ENCODE data around the gene CDH16.
A peak's percentile ranks its signal among the peaks of the same experiment; 100 is the strongest.

The CDH16 gene

DNA sequence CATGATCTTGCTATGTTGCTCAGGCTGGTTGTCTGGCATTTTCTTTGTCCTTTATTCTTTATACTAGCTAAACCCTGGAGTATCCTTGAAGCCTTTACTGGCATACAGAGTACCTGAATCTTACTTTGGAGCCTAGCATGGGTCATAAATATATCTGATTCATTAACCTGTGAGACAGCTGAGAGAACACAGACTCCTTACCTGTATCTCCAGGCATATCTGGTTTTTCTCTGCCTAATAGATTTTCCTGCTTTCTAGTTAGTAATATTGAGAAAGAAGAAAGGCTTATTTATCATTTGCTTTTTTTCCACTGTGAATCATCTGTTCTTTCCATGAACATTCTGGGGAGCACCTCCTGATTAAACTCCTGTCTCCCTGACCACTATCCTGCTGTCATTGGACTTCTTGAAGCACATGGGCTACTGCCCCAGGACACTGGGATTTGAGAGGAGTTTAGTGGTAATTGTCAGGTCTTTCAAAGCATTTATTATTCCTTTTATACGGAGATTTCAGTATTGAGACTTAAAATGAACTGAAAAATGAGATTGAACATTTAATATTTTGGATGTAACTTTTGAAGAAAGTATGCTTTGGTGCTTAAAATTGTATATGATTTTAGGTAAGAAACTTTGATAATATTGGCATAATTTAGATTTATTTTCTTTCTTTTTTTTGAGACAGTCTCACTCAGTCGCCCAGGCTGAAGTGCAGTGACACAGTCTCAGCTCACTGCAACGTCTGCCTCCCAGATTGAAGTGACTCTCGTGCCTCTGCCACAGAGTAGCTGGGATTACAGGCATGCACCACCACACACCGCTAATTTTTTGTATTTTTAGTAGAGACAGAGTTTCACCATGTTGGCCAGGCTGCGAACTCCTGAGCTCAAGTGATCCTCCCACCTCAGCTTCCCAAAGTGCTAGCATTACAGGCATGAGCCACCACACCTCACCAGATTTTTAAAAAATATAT lies 29.8 kb downstream of the CDH16 start:
- Histone ChIP-seq H3K9ac (ENCODE audit: low read depth, low read length) (no peak overlapping the region), H3K36me3 (ENCODE audit: insufficient read depth, low read length) (peaks cover 31% of the 10 kb centered on the region), H3K4me2 (ENCODE audit: low read length) (no peak overlapping the region), H3K4me1 (ENCODE audit: control insufficient read depth, insufficient read depth, low read length) (peaks cover 9% of the 10 kb centered on the region), H3K9me3 (replicated peaks; ENCODE audit: low read length) (no peaks in the 10 kb centered on the region), H3K27me3 (ENCODE audit: control insufficient read depth, insufficient read depth, low read length) (no peaks in the 10 kb centered on the region), H3K4me3 (ENCODE audit: low read length) (no peak overlapping the region)

DNA sequence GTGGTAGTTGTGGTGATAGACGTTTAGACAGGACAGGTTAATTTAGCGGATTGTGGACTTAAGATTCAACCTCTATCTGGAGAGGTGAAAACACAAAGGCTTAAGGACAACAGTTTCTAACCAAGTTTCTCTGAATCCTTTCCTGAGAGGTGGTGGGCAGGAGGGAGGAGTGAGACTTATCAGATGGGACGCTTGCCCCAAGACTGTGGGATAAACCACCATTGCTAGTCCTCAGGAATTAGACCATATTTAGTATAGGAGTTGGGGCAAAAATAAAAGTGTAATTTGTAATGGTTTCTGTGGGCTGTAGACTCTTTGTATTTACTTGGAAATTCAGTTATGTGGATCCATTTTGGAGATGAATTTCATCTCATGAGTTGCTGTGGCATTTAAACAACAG lies 31.8 kb downstream of the CDH16 start:
- peaks cover 31% of the 10 kb centered on the region for H3K36me3 ChIP-seq (ENCODE audit: insufficient read depth, low read length)
- peaks cover 11% of the 10 kb centered on the region for H3K4me1 ChIP-seq (ENCODE audit: control insufficient read depth, insufficient read depth, low read length)
- H3K4me2 ChIP-seq (ENCODE audit: low read length) = peak overlapping the region; percentile 18
- no peaks in the 10 kb centered on the region for H3K27me3 ChIP-seq (ENCODE audit: control insufficient read depth, insufficient read depth, low read length)
- no peak overlapping the region for H3K4me3 ChIP-seq (ENCODE audit: low read length)
- H3K9ac ChIP-seq (ENCODE audit: low read depth, low read length) = no peak overlapping the region
- no peaks in the 10 kb centered on the region for H3K9me3 ChIP-seq (replicated peaks; ENCODE audit: low read length)

DNA sequence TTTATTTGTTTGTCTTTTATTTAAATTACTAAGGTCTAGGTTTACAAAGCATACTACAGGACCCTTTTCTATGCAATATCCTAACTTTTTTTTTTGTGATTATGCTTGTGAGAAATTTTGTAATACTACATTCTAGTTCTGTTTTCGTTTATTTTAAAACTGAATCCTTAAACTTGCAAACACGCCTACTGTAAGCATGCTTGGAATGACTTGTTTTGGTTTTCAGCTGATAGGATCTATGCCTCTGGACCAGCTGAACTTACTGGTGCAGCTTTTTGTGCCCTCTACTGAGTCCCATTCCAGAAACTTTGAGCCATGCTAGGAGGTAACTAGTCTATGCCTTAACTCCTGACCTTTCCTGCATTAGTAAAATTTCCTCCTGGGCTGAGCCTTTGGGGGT lies 32.4 kb downstream of the CDH16 start:
- no peaks in the 10 kb centered on the region for H3K9me3 ChIP-seq (replicated peaks; ENCODE audit: low read length)
- H3K4me1 ChIP-seq (ENCODE audit: control insufficient read depth, insufficient read depth, low read length) = peaks cover 11% of the 10 kb centered on the region
- no peak overlapping the region for H3K9ac ChIP-seq (ENCODE audit: low read depth, low read length)
- H3K27me3 ChIP-seq (ENCODE audit: control insufficient read depth, insufficient read depth, low read length) = no peaks in the 10 kb centered on the region
- H3K36me3 ChIP-seq (ENCODE audit: insufficient read depth, low read length) = peaks cover 31% of the 10 kb centered on the region
- peak overlapping the region; percentile 18 for H3K4me2 ChIP-seq (ENCODE audit: low read length)
- H3K4me3 ChIP-seq (ENCODE audit: low read length) = no peak overlapping the region

DNA sequence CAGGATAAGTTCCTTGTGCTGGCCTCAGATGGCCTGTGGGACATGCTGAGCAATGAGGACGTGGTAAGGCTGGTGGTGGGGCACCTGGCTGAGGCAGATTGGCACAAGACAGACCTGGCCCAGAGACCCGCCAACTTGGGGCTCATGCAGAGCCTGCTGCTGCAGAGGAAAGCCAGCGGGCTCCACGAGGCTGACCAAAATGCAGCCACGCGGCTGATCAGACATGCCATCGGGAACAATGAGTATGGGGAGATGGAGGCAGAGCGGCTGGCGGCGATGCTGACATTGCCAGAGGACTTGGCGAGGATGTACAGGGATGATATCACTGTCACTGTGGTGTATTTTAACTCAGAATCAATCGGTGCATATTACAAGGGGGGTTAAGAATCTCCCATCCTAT lies 33.2 kb downstream of the CDH16 start:
- no peak overlapping the region for H3K4me3 ChIP-seq (ENCODE audit: low read length)

GRCh38 chr16:66882702-66883101 lies 36.0 kb downstream of the CDH16 start:
- no peaks in the 10 kb centered on the region for H3K27me3 ChIP-seq (ENCODE audit: control insufficient read depth, insufficient read depth, low read length)
- peaks cover 24% of the 10 kb centered on the region for H3K4me1 ChIP-seq (ENCODE audit: control insufficient read depth, insufficient read depth, low read length)
- H3K9ac ChIP-seq (ENCODE audit: low read depth, low read length) = no peak overlapping the region
- no peaks in the 10 kb centered on the region for H3K9me3 ChIP-seq (replicated peaks; ENCODE audit: low read length)
- no peak overlapping the region for H3K4me3 ChIP-seq (ENCODE audit: low read length)
- peaks cover 28% of the 10 kb centered on the region for H3K36me3 ChIP-seq (ENCODE audit: insufficient read depth, low read length)
- H3K4me2 ChIP-seq (ENCODE audit: low read length) = no peak overlapping the region

More for the DNA sequence above, 33.2 kb downstream of the CDH16 start:
- H3K9me3 ChIP-seq (replicated peaks; ENCODE audit: low read length) = no peaks in the 10 kb centered on the region
- peaks cover 28% of the 10 kb centered on the region for H3K36me3 ChIP-seq (ENCODE audit: insufficient read depth, low read length)
- H3K4me2 ChIP-seq (ENCODE audit: low read length) = no peak overlapping the region
- H3K27me3 ChIP-seq (ENCODE audit: control insufficient read depth, insufficient read depth, low read length) = no peaks in the 10 kb centered on the region
- no peak overlapping the region for H3K9ac ChIP-seq (ENCODE audit: low read depth, low read length)
- H3K4me1 ChIP-seq (ENCODE audit: control insufficient read depth, insufficient read depth, low read length) = peaks cover 11% of the 10 kb centered on the region

DNA sequence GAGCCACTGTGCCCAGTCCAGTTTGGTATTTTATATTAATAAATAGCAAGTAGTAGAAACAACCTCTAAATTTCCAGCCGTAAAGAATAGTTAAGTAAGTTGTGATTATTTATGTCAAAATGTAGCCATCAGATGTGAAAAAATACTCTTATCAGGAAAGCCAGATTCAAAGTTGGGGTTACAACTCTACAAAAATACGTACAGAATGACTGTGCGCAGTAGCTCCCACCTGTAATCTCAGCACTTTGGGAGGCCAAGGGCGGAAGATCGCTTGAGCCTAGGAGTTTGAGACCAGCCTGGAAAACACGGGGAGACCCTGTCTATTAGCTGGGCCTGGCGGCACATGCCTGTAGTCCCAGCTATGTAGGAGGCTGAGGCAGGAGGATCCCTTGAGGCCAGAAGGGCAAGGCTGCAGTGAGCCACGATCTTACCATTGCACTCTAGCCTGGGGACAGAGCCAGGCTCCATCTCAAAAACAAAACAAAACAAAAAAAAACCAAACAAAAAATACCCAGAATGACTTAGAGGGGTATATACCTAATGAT lies 36.6 kb downstream of the CDH16 start:
- Histone ChIP-seq H3K27me3 (ENCODE audit: control insufficient read depth, insufficient read depth, low read length) (no peaks in the 10 kb centered on the region), H3K9me3 (replicated peaks; ENCODE audit: low read length) (no peaks in the 10 kb centered on the region), H3K9ac (ENCODE audit: low read depth, low read length) (no peak overlapping the region), H3K4me1 (ENCODE audit: control insufficient read depth, insufficient read depth, low read length) (peaks cover 24% of the 10 kb centered on the region), H3K36me3 (ENCODE audit: insufficient read depth, low read length) (peaks cover 27% of the 10 kb centered on the region), H3K4me3 (ENCODE audit: low read length) (no peak overlapping the region), H3K4me2 (ENCODE audit: low read length) (peak overlapping the region; percentile 99)

DNA sequence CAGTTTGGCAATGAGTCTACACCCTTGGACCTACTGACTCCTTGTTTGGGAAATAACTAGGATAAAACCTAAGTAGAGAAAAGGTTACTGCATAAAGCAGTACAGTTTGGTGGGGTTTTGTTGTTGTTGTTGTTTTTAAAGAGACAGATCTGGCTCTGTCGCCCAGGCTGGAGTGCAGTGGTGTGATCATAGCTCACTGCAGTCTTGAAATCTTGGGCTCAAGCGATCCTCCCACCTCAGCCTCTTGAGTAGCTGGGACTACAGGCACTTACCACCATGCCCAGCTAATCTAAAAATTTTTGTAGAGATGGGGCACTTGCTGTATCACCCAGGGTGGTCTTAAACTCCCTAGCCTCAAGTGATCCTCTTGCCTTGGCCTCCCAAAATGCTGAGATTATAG lies 37.1 kb downstream of the CDH16 start:
- Histone ChIP-seq H3K27me3 (ENCODE audit: control insufficient read depth, insufficient read depth, low read length) (no peaks in the 10 kb centered on the region), H3K4me2 (ENCODE audit: low read length) (peak overlapping the region; percentile 99), H3K4me3 (ENCODE audit: low read length) (peak overlapping the region; percentile 93), H3K36me3 (ENCODE audit: insufficient read depth, low read length) (peaks cover 23% of the 10 kb centered on the region), H3K4me1 (ENCODE audit: control insufficient read depth, insufficient read depth, low read length) (peaks cover 20% of the 10 kb centered on the region), H3K9me3 (replicated peaks; ENCODE audit: low read length) (no peaks in the 10 kb centered on the region), H3K9ac (ENCODE audit: low read depth, low read length) (peak overlapping the region; percentile 82)

DNA sequence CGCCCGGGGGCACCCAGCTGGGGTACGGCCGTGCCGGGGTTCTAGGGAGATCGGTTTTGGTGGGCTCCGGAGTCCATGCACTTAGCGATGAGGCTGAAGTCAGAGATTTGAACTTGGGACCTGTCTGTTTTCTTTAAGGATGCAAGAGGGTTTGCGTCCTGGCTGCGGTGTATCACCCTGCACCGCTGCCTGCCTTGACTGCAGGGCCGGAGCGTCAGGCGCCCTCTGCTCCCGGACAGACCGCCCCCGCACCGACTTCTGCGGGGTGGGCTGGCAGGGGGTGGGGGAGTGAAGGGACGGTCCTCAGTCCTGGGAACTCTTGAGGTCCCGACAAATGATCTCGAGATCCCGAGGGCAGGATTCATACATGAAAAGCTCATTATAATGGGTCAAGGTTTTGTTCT lies 37.7 kb downstream of the CDH16 start:
- H3K9me3 ChIP-seq (replicated peaks; ENCODE audit: low read length) = no peaks in the 10 kb centered on the region
- H3K9ac ChIP-seq (ENCODE audit: low read depth, low read length) = peak overlapping the region; percentile 82

GRCh38 chr16:66880288-66881013 lies 38.2 kb downstream of the CDH16 start, which contains the start of gene PDP2:
Gene PDP2 (plus strand): TSS chr16:66880515. CDS start chr16:66884285, 3,770 bp downstream.
- peak within 1 kb of the TSS; percentile 82 for H3K9ac ChIP-seq (ENCODE audit: low read depth, low read length)
- H3K4me3 ChIP-seq (ENCODE audit: low read length) = peak within 1 kb of the TSS; percentile 93
- no peaks in the 10 kb centered on the region for H3K27me3 ChIP-seq (ENCODE audit: control insufficient read depth, insufficient read depth, low read length)
- H3K36me3 ChIP-seq (ENCODE audit: insufficient read depth, low read length) = peaks cover 14% of the 10 kb centered on the region
- peaks cover 18% of the 10 kb centered on the region for H3K4me1 ChIP-seq (ENCODE audit: control insufficient read depth, insufficient read depth, low read length)
- no peaks in the 10 kb centered on the region for H3K9me3 ChIP-seq (replicated peaks; ENCODE audit: low read length)
- H3K4me2 ChIP-seq (ENCODE audit: low read length) = peak within 1 kb of the TSS; percentile 99

More for the DNA sequence above, 37.7 kb downstream of the CDH16 start:
- Histone ChIP-seq H3K4me3 (ENCODE audit: low read length) (peak overlapping the region; percentile 93), H3K36me3 (ENCODE audit: insufficient read depth, low read length) (peaks cover 20% of the 10 kb centered on the region), H3K4me2 (ENCODE audit: low read length) (peak overlapping the region; percentile 99), H3K27me3 (ENCODE audit: control insufficient read depth, insufficient read depth, low read length) (no peaks in the 10 kb centered on the region), H3K4me1 (ENCODE audit: control insufficient read depth, insufficient read depth, low read length) (peaks cover 15% of the 10 kb centered on the region)

GRCh38 chr16:66878067-66878466 lies 40.6 kb downstream of the CDH16 start:
- H3K4me3 ChIP-seq (ENCODE audit: low read length) = no peak overlapping the region
- H3K4me2 ChIP-seq (ENCODE audit: low read length) = no peak overlapping the region
- H3K36me3 ChIP-seq (ENCODE audit: insufficient read depth, low read length) = no peaks in the 10 kb centered on the region
- no peaks in the 10 kb centered on the region for H3K9me3 ChIP-seq (replicated peaks; ENCODE audit: low read length)
- no peaks in the 10 kb centered on the region for H3K27me3 ChIP-seq (ENCODE audit: control insufficient read depth, insufficient read depth, low read length)
- peaks cover 33% of the 10 kb centered on the region for H3K4me1 ChIP-seq (ENCODE audit: control insufficient read depth, insufficient read depth, low read length)
- H3K9ac ChIP-seq (ENCODE audit: low read depth, low read length) = no peak overlapping the region

- H3K9me3 ChIP-seq (replicated peaks; ENCODE audit: low read length) = no peaks in the 10 kb centered on the region
- peaks cover 32% of the 10 kb centered on the region for H3K4me1 ChIP-seq (ENCODE audit: control insufficient read depth, insufficient read depth, low read length)
- H3K4me3 ChIP-seq (ENCODE audit: low read length) = no peak overlapping the region
- no peaks in the 10 kb centered on the region for H3K36me3 ChIP-seq (ENCODE audit: insufficient read depth, low read length)
- peak overlapping the region; percentile 50 for H3K4me2 ChIP-seq (ENCODE audit: low read length)
- H3K27me3 ChIP-seq (ENCODE audit: control insufficient read depth, insufficient read depth, low read length) = no peaks in the 10 kb centered on the region
- H3K9ac ChIP-seq (ENCODE audit: low read depth, low read length) = peak overlapping the region; percentile 10
Observed at GRCh38 chr16:66874079-66874775, 44.5 kb downstream of the CDH16 start.
